Type B pancreatic cell (in vitro differentiated cells): ENCODE results near the gene KRT80. TPM values are rescaled to one million over a fixed set of nuclear protein-coding genes. Genes with fewer than 3 reads are reported as not detected.
A peak's percentile ranks its signal among the peaks of the same experiment; 100 is the strongest.

Experiments
- DNase-seq: peaks from one replicate; pipeline ENCODE4 v3.0.0; 2021; ENCODE audit warnings: mixed read lengths; ENCODE audit not compliant: unreplicated experiment; ENCODE audit errors: extremely low spot score
- H3K27ac Mint-ChIP-seq: 2 replicates; pipeline ENCODE4 v1.8.0; 2021; ENCODE audit warnings: mild to moderate bottlenecking, mixed read lengths
- H3K27me3 Mint-ChIP-seq: 2 replicates; pipeline ENCODE4 v1.8.0; 2021; ENCODE audit warnings: mixed read lengths
- H3K36me3 Mint-ChIP-seq: 2 replicates; pipeline ENCODE4 v1.8.0; 2021; ENCODE audit warnings: mixed read lengths
- H3K4me1 Mint-ChIP-seq: one replicate; pipeline ENCODE4 v1.8.0; 2021; ENCODE audit warnings: mixed read lengths; ENCODE audit not compliant: unreplicated experiment
- H3K4me3 Mint-ChIP-seq: 2 replicates; pipeline ENCODE4 v1.8.0; 2021; ENCODE audit warnings: mild to moderate bottlenecking, mixed read lengths
- H3K9me3 Mint-ChIP-seq: 2 replicates; pipeline ENCODE4 v1.8.0; 2021; ENCODE audit warnings: mixed read lengths
- CTCF ChIP-seq: fragments of 200-600 bp; sonication (generic); conservative IDR thresholded peaks from 2 replicates; pipeline ENCODE4 v1.5.0; 2021; ENCODE audit warnings: antibody characterized with exemption, mild to moderate bottlenecking
- total RNA-seq: library from RNA; stranded (reverse); gene quantifications from 2 replicates; pipeline ENCODE4 v1.2.1, GENCODE V29; 2021; ENCODE audit warnings: low replicate concordance

The KRT80 gene
- total RNA-seq, 1 donor from 2014 or later = 23.1 TPM

- Mint-ChIP-seq H3K27ac (peak overlapping the region; percentile 13), H3K4me1 (peaks cover 31% of the 10 kb centered on the region), H3K4me3 (no peak overlapping the region), H3K9me3 (no peaks in the 10 kb centered on the region), H3K27me3 (no peaks in the 10 kb centered on the region), H3K36me3 (no peaks in the 10 kb centered on the region)
- no peak for TF ChIP-seq CTCF
- DNase-seq = no peak
Measured at GRCh38 chr12:52168019-52168717, 23.6 kb downstream of the KRT80 start.

- DNase-seq = no peak
- no peak for TF ChIP-seq CTCF
- no peaks in the 10 kb centered on the region for H3K36me3 Mint-ChIP-seq
- peaks cover 34% of the 10 kb centered on the region for H3K4me1 Mint-ChIP-seq
- no peak overlapping the region for H3K4me3 Mint-ChIP-seq
- no peaks in the 10 kb centered on the region for H3K27me3 Mint-ChIP-seq
- no peaks in the 10 kb centered on the region for H3K9me3 Mint-ChIP-seq
- H3K27ac Mint-ChIP-seq = peak overlapping the region; percentile 13
Measured at GRCh38 chr12:52167526-52167925, 24.3 kb downstream of the KRT80 start.

GRCh38 chr12:52166672-52167071 is 25.1 kb downstream of the KRT80 start:
- no peak for TF ChIP-seq CTCF
- Mint-ChIP-seq H3K4me1 (peaks cover 34% of the 10 kb centered on the region), H3K27me3 (no peaks in the 10 kb centered on the region), H3K4me3 (no peak overlapping the region), H3K27ac (no peak overlapping the region), H3K9me3 (no peaks in the 10 kb centered on the region), H3K36me3 (no peaks in the 10 kb centered on the region)
- no peak for DNase-seq

- H3K27ac Mint-ChIP-seq = peak overlapping the region; percentile 74
- H3K27me3 Mint-ChIP-seq = no peaks in the 10 kb centered on the region
- no peaks in the 10 kb centered on the region for H3K36me3 Mint-ChIP-seq
- no peak overlapping the region for H3K4me3 Mint-ChIP-seq
- H3K9me3 Mint-ChIP-seq = no peaks in the 10 kb centered on the region
- DNase-seq = no peak
- TF ChIP-seq CTCF = no peak
- H3K4me1 Mint-ChIP-seq = peaks cover 34% of the 10 kb centered on the region
Measured at GRCh38 chr12:52165096-52165855, 26.5 kb downstream of the KRT80 start.

- Mint-ChIP-seq H3K27ac (peak overlapping the region; percentile 89), H3K4me3 (no peak overlapping the region), H3K4me1 (peaks cover 29% of the 10 kb centered on the region), H3K27me3 (no peaks in the 10 kb centered on the region), H3K9me3 (no peaks in the 10 kb centered on the region), H3K36me3 (no peaks in the 10 kb centered on the region)
- TF ChIP-seq CTCF = no peak
- DNase-seq = no peak
Measured at GRCh38 chr12:52164624-52165023, 27.2 kb downstream of the KRT80 start.
